ENCODE measurements around the gene ZNF653. TPM values are rescaled to one million over a fixed set of nuclear protein-coding genes. Genes with fewer than 3 reads are reported as not detected.

Gene ZNF653
- total RNA-seq, 1 donor from 2014 or later, result 12.5 TPM

DNA sequence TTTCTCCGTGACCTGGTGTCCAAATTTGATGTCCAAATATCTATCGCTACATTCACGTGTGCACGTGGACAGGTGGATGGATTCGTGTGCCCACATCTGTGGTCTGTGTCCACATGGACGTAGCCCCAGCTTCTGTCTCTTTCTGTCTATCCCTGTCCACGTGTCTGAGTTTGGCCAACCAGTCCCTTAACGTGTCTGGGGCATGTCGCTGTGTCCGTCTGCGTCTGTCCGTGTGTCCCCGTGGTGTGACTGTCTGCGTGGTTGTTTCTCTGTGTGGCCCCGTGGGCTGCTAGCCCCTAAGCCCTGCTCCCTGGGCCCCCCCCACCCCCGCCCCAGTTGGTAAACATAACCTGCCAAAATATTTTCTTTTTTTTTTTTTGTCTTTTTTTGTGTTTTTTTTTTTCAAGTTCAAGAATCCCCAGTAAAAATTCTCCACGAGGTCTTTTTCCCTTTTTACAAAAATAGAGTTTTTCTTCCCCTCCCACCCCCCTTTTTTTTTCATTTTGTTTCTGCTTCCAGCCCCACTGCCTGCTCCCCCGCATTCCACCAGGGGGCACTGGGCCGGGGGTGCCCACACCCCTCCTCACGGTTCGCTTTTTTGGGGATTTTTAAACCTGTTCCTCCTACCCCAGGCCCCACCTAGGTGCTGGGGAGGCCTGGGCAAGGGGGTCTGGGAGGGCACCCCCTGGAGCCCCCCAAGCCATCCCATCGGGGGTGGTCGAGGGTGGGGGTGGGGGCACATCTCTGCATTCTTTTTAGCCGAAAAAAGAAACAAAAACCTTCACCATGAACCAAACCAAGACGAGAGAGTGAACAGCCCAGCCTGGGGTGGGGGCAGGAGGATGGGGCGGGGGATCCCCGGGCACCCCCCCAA is 51.9 kb downstream of the ZNF653 start:
- Histone ChIP-seq H3K27ac (no peak overlapping the region), H3K9me3 (no peaks in the 10 kb centered on the region), H3K36me3 (peaks cover 0 to 9% of the 10 kb centered on the region in 2 donors), H3K4me3 (no peak overlapping the region), H3K27me3 (no peaks in the 10 kb centered on the region), H3K4me1 (no peaks in the 10 kb centered on the region)
- no peak for DNase-seq (ENCODE audit: extremely low spot score in 2 of 2)
- TF ChIP-seq, protein P1, sequence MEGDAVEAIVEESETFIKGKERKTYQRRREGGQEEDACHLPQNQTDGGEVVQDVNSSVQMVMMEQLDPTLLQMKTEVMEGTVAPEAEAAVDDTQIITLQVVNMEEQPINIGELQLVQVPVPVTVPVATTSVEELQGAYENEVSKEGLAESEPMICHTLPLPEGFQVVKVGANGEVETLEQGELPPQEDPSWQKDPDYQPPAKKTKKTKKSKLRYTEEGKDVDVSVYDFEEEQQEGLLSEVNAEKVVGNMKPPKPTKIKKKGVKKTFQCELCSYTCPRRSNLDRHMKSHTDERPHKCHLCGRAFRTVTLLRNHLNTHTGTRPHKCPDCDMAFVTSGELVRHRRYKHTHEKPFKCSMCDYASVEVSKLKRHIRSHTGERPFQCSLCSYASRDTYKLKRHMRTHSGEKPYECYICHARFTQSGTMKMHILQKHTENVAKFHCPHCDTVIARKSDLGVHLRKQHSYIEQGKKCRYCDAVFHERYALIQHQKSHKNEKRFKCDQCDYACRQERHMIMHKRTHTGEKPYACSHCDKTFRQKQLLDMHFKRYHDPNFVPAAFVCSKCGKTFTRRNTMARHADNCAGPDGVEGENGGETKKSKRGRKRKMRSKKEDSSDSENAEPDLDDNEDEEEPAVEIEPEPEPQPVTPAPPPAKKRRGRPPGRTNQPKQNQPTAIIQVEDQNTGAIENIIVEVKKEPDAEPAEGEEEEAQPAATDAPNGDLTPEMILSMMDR (IDR thresholded peaks at IDR 0.05), result no peak
- TF ChIP-seq POLR2AphosphoS5 (IDR thresholded peaks at IDR 0.05; ENCODE audit: insufficient read depth in 1 of 2, low read depth in 1 of 2) (no peak), POLR2A (IDR thresholded peaks at IDR 0.05) (no peak)
- intact Hi-C loops (cut with DNase I), result loop anchor here (10.0 kb wide), 1 partner anchor 159 kb away; the partner anchor contains the start of gene TSPAN16

DNA sequence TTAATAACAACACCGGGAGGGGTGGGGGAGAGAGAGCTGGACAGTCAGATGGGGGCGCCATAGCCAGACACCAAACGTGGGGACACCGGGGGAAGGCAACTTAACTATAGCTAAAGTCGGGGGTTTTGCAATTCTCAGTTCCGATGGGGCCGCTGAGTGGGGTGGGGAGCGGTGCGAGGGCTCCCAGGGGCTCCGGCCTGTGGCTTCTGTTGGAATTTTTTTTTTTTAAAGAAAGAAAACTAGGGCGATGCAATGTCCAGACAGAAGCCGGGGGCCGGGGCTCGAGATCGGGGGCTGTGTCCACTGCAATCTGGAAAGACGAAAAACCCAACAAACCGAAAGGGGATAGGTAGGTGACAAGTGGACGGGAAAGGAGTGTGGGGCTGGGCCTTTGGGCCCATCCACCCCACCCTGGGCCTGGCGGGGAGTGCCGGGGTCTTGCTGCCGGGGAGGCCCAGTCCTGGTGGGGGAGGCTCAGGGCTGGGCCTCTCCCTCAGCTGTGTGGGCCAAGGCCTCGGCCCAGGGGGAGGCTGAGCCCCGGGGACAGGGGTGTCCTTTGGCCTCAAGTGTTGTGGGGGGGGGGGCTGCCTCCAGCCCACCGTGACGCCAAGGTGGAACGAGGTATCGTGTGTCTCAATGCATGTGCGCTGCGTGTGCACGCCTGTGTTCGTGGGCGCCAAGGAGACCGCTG is 52.9 kb downstream of the ZNF653 start:
- H3K9me3 ChIP-seq, result no peaks in the 10 kb centered on the region
- no peaks in the 10 kb centered on the region for H3K27me3 ChIP-seq
- no peak for DNase-seq (ENCODE audit: extremely low spot score in 2 of 2)
- intact Hi-C loops (cut with DNase I), result loop anchor here (10.0 kb wide), 1 partner anchor 158 kb away; the partner anchor contains the start of gene TSPAN16
- no peaks in the 10 kb centered on the region for H3K4me1 ChIP-seq
- H3K27ac ChIP-seq, result no peak overlapping the region
- TF ChIP-seq POLR2AphosphoS5 (IDR thresholded peaks at IDR 0.05; ENCODE audit: insufficient read depth in 1 of 2, low read depth in 1 of 2) (no peak), POLR2A (IDR thresholded peaks at IDR 0.05) (no peak)
- TF ChIP-seq, protein P1 (IDR thresholded peaks at IDR 0.05), result no peak
- H3K36me3 ChIP-seq, result peaks cover 0 to 18% of the 10 kb centered on the region in 2 donors
- H3K4me3 ChIP-seq, result no peak overlapping the region

DNA sequence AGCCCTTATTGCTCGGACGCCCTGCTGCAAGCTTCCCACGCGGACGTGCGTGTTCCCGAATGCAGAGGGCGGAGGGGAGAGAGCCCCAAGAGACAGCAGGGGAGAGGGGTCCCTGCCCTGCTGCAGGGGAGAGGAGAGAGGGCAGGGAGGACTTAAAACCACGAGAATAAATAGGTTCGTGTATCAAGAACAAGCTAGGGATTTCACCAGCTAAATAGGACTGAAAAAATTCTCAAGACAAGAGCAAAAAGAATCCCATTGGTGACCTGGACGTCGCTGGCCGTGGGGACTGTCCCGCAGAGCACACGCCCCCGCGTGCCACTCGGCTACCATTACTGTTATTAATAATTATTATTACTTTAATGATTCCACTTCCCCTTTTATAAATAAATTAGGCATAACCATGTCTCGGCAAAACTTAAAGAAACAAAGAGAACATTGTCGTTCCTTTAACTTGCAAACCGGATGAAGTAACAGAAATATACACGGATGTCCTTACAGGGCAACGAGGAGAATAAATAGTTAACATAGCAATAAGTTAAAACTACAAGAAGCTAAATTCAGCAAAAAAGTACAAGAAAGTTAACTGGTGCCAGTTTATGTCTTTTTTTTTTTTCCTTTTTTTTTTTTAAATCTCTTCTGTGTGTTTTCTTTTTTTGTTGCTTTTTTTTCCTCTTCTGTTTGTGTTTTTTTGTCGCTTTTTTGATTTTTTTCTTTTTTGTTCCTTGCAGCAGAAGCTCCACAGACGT is 53.6 kb downstream of the ZNF653 start:
- intact Hi-C loops (cut with DNase I), result loop anchor here (10.0 kb wide), 1 partner anchor 157 kb away; the partner anchor contains the start of gene TSPAN16
- no peak overlapping the region for H3K4me3 ChIP-seq

DNA sequence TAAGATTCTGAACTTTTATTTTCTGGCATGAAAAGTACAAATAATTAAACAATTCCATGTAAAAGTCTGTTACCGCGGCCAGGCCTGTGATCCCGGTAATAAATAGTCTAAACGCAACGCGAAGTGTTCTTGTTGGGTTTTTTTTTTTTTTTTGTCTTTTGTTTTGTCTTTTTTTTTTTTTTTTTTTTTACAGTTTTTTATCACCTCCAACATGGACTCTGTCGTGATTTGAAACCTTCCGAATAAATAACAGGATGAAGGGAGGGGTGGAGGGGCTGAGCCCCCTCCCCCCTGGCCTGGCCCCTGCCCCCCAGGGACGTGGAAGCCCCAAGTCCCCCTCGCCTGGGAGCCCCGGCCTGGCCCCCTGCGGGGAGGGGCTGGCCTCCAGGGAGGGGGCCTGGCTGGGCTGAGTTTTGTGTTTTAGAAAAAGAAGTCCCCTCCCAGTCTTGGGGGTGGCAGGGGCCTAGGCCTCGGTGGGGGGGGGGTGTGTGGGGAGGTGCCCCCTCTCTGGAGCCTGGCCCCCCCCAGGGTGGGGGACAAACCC is 54.2 kb downstream of the ZNF653 start:
- no peak for DNase-seq (ENCODE audit: extremely low spot score in 2 of 2)
- H3K27me3 ChIP-seq, result no peaks in the 10 kb centered on the region
- no peak overlapping the region for H3K4me3 ChIP-seq
- no peaks in the 10 kb centered on the region for H3K9me3 ChIP-seq
- no peaks in the 10 kb centered on the region for H3K4me1 ChIP-seq
- TF ChIP-seq POLR2AphosphoS5 (IDR thresholded peaks at IDR 0.05; ENCODE audit: insufficient read depth in 1 of 2, low read depth in 1 of 2), result no peak
- TF ChIP-seq, protein P1 (IDR thresholded peaks at IDR 0.05), result no peak
- TF ChIP-seq POLR2A (IDR thresholded peaks at IDR 0.05), result no peak
- peaks cover 0 to 27% of the 10 kb centered on the region in 2 donors for H3K36me3 ChIP-seq
- intact Hi-C loops (cut with DNase I), result loop anchor here (10.0 kb wide), 1 partner anchor 157 kb away; the partner anchor contains the start of gene TSPAN16
- H3K27ac ChIP-seq, result no peak overlapping the region

More for the DNA sequence above, 53.6 kb downstream of the ZNF653 start:
- Histone ChIP-seq H3K27me3 (no peaks in the 10 kb centered on the region), H3K9me3 (no peaks in the 10 kb centered on the region), H3K36me3 (peaks cover 0 to 25% of the 10 kb centered on the region in 2 donors), H3K27ac (no peak overlapping the region), H3K4me1 (no peaks in the 10 kb centered on the region)
- no peak for DNase-seq (ENCODE audit: extremely low spot score in 2 of 2)
- TF ChIP-seq POLR2AphosphoS5 (IDR thresholded peaks at IDR 0.05; ENCODE audit: insufficient read depth in 1 of 2, low read depth in 1 of 2) (no peak), POLR2A (IDR thresholded peaks at IDR 0.05) (no peak)
- TF ChIP-seq, protein P1 (IDR thresholded peaks at IDR 0.05), result no peak
